Smooth muscle cell (in vitro differentiated cells): ENCODE data around the gene AP2S1. TPM values are rescaled to one million over a fixed set of nuclear protein-coding genes. Genes with fewer than 3 reads are reported as not detected.
"Not testable (repeated sequence)": the region's sequence is repeated elsewhere in the genome, so short reads cannot be mapped to it uniquely, and the experiment has no call there.

Experiments
- DNase-seq: peaks from one replicate; lab custom pipeline; 2025; ENCODE audit not compliant: unreplicated experiment; lab: John Stamatoyannopoulos, UW
- H2AFZ ChIP-seq: fragments of 200-600 bp; sonication (generic); 2 replicates; pipeline ENCODE4 v1.6.0; 2016; ENCODE audit warnings: antibody characterized with exemption, low read depth, mild to moderate bottlenecking
- H3F3A ChIP-seq: fragments of 200-600 bp; sonication (generic); 2 replicates; pipeline ENCODE4 v1.6.0; 2017; ENCODE audit warnings: antibody characterized with exemption, low read depth
- H3K27ac ChIP-seq: fragments of 200-600 bp; sonication (generic); 2 replicates; pipeline ENCODE4 v1.5.1; 2016; ENCODE audit warnings: low read depth, mild to moderate bottlenecking
- H3K27me3 ChIP-seq: fragments of 200-600 bp; sonication (generic); 2 replicates; pipeline ENCODE4 v1.6.1; 2016; ENCODE audit warnings: low read depth, mild to moderate bottlenecking
- H3K36me3 ChIP-seq: fragments of 200-600 bp; sonication (generic); 2 replicates; pipeline ENCODE4 v1.5.1; 2016; ENCODE audit warnings: low read depth
- H3K4me1 ChIP-seq: fragments of 200-600 bp; sonication (generic); 2 replicates; pipeline ENCODE4 v1.5.1; 2016; ENCODE audit warnings: low read depth
- H3K4me2 ChIP-seq: fragments of 200-600 bp; sonication (generic); 2 replicates; pipeline ENCODE4 v1.6.0; 2016; ENCODE audit warnings: mild to moderate bottlenecking
- H3K4me3 ChIP-seq: fragments of 200-600 bp; sonication (generic); 2 replicates; pipeline ENCODE4 v1.5.1; 2016; ENCODE audit warnings: mild to moderate bottlenecking
- H3K79me2 ChIP-seq: fragments of 200-600 bp; sonication (generic); 2 replicates; pipeline ENCODE4 v1.6.0; 2016; ENCODE audit warnings: low read depth, mild to moderate bottlenecking
- H3K9ac ChIP-seq: fragments of 200-600 bp; sonication (generic); 2 replicates; pipeline ENCODE4 v1.6.0; 2016; ENCODE audit warnings: low read depth
- H3K9me3 ChIP-seq: fragments of 200-600 bp; sonication (generic); replicated peaks from 2 replicates; pipeline ENCODE4 v1.5.1; 2016; ENCODE audit warnings: low read depth
- H4K20me1 ChIP-seq: fragments of 200-600 bp; sonication (generic); 2 replicates; pipeline ENCODE4 v1.6.0; 2016; ENCODE audit warnings: low read depth
- WGBS: methylation state at CpG from one replicate; pipeline ENCODE4 v1.1.7; 2016; ENCODE audit warnings: low lambda C conversion rate; 5-methylcytosine and 5-hydroxymethylcytosine counted together
- polyA plus RNA-seq: library from polyadenylated mRNA; unstranded; fragments of >200 nt; fragmentation: Nextera tagmentation; extraction: Ambion mirVana; gene quantifications from 2 replicates; pipeline ENCODE4 v1.2.1, GENCODE V29; 2016
- total RNA-seq: library from RNA; depleted of rRNA; stranded (reverse); fragments of >200 nt; gene quantifications from 2 replicates; pipeline ENCODE4 v1.2.3, GENCODE V29; 2014
- TF ChIP-seq, protein P1 (sequence below): fragments of 200-600 bp; sonication (generic); IDR thresholded peaks from 2 replicates; pipeline ENCODE4 v1.5.1; 2017; ENCODE audit warnings: borderline replicate concordance, mild to moderate bottlenecking, antibody characterized with exemption; ENCODE audit not compliant: insufficient read depth, poor library complexity, severe bottlenecking

Gene AP2S1
- total and polyA plus RNA-seq, 2 experiments from 2014 or later, result 204 to 488 TPM

DNA sequence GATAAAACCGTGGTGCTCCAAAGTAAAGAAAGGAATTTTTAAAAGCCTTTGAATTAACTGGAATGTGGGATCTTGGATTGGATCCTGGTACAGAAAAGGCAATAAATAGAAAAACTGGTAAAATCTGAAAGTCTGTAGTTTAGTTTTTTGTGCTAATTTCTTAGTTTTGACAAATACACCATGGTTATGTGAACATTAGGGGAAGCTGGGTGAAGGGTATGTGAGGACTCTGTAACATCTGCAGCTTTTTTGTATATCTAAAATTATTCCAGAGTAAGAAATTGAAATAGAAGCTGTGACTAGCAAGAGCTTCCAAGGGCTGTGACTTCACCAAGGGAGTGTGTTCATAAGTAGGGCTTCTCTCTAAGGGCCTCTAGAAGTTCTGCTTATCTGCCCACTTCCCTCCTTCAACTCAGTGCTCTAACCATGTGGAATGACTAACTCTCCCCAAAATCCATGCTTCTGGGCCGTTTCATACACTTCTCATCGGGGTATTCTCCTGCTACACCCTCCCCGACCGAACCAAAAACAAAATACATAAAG is 36.7 kb upstream of the AP2S1 start:
- Histone ChIP-seq H3K9ac (no peak overlapping the region), H3K9me3 (no peaks in the 10 kb centered on the region), H3F3A (no peaks in the 10 kb centered on the region), H3K79me2 (peaks cover 82% of the 10 kb centered on the region), H4K20me1 (peaks cover 52% of the 10 kb centered on the region), H3K27ac (no peak overlapping the region), H3K4me1 (peaks cover 2% of the 10 kb centered on the region), H3K27me3 (no peaks in the 10 kb centered on the region), H3K4me2 (no peak overlapping the region), H3K36me3 (no peaks in the 10 kb centered on the region), H3K4me3 (no peak overlapping the region), H2AFZ (no peak overlapping the region)
- 89% methylated on average over 5 of the region's 5 CpGs for WGBS
- DNase-seq, result no peak
- TF ChIP-seq, protein P1, sequence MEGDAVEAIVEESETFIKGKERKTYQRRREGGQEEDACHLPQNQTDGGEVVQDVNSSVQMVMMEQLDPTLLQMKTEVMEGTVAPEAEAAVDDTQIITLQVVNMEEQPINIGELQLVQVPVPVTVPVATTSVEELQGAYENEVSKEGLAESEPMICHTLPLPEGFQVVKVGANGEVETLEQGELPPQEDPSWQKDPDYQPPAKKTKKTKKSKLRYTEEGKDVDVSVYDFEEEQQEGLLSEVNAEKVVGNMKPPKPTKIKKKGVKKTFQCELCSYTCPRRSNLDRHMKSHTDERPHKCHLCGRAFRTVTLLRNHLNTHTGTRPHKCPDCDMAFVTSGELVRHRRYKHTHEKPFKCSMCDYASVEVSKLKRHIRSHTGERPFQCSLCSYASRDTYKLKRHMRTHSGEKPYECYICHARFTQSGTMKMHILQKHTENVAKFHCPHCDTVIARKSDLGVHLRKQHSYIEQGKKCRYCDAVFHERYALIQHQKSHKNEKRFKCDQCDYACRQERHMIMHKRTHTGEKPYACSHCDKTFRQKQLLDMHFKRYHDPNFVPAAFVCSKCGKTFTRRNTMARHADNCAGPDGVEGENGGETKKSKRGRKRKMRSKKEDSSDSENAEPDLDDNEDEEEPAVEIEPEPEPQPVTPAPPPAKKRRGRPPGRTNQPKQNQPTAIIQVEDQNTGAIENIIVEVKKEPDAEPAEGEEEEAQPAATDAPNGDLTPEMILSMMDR, result no peak

DNA sequence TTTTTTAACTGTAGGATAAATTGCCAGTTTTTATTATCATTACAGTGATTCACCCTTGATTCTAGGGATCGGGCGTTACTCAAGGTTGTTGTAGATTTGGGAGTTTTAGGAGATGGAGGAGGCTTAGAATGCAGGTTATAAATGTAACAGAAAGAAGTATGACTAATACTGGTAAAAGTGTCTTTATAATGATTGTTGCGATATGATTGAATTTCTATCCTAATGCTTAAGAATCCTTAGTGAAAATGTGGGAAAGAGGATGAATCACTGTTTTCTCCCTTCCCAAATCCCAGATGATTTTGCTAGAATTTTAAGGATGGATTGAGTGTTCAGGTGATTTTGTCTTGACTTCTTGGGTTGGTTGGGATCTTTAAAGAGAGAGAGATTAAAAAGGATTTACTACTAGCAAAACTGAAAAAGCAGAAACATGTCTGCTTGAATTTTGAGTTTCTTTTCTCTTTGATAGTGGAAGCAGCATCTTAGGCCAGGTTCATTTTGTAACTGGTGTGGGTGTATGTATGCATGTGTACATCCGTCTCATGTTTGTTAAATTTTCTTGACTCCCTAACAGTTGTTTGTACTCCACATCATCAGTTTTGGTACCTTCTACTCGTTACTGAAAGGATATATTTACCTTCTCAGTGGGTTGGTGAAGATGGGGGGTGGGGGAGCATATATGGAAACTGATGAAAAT is 36.0 kb upstream of the AP2S1 start:
- no peaks in the 10 kb centered on the region for H3K36me3 ChIP-seq
- no peak overlapping the region for H3K4me2 ChIP-seq
- H3K9ac ChIP-seq, result no peak overlapping the region
- peaks cover 2% of the 10 kb centered on the region for H3F3A ChIP-seq
- H2AFZ ChIP-seq, result no peak overlapping the region
- peaks cover 8% of the 10 kb centered on the region for H3K4me1 ChIP-seq
- DNase-seq, result no peak
- TF ChIP-seq, protein P1, result no peak
- no peak overlapping the region for H3K27ac ChIP-seq
- no peaks in the 10 kb centered on the region for H3K9me3 ChIP-seq
- H3K4me3 ChIP-seq, result no peak overlapping the region
- peaks cover 58% of the 10 kb centered on the region for H4K20me1 ChIP-seq
- WGBS, result 85% methylated on average over 5 of the region's 5 CpGs
- H3K79me2 ChIP-seq, result peaks cover 85% of the 10 kb centered on the region
- no peaks in the 10 kb centered on the region for H3K27me3 ChIP-seq

DNA sequence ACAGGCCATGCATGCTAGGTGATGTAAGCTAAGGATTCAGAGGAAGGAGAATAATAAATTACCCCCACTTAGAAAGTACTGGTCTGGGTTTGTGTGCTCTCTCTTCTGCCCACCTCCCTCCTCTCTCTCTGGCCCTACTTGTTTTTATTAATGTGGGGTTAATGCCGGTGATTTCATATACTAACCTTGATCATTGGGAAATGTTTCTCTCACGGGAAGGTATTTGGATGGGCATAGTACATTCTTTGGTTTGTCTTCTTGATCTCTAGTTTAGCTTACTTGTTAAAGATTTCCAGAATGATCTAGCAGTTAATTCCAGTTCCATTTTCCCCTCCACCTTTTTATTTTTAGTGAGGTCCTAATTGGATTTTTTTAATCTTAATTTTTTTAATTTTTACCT is 34.8 kb upstream of the AP2S1 start:
- Histone ChIP-seq H2AFZ (no peak overlapping the region), H3F3A (peaks cover 5% of the 10 kb centered on the region), H3K36me3 (no peaks in the 10 kb centered on the region), H3K27me3 (no peaks in the 10 kb centered on the region), H3K79me2 (peaks cover 90% of the 10 kb centered on the region), H4K20me1 (peaks cover 63% of the 10 kb centered on the region), H3K4me2 (no peak overlapping the region), H3K4me3 (no peak overlapping the region), H3K9ac (no peak overlapping the region), H3K9me3 (no peaks in the 10 kb centered on the region), H3K27ac (no peak overlapping the region), H3K4me1 (peaks cover 10% of the 10 kb centered on the region)
- no peak for DNase-seq
- WGBS, result 96% methylated on average over 2 of the region's 2 CpGs
- TF ChIP-seq, protein P1, result no peak

DNA sequence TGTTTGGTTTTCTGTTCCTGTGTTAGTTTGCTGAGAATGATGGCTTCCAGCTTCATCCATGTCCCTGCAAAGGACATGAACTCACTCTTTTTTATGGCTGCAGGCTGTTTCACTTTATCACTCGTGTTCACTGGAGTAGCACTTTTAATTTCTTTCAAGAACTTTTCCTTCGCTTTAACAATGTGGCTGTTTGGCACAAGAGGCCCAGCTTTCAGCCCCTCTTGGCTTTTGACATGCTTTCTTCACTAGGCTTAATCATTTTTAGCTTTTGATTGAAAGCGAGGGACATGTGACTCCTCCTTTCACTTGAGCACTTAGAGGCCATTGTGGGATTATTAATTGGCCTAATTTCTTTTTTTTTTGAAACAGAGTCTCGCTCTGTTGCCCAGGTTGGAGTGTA is 32.1 kb upstream of the AP2S1 start:
- H3K27ac ChIP-seq, DNase-seq, H3K27me3 ChIP-seq, H2AFZ ChIP-seq, H3K9ac ChIP-seq, H3K9me3 ChIP-seq, H3K4me3 ChIP-seq, H3K4me2 ChIP-seq, H3K36me3 ChIP-seq: not testable (repeated sequence)
- H3F3A ChIP-seq, result peaks cover 18% of the 10 kb centered on the region
- peaks cover 86% of the 10 kb centered on the region for H3K79me2 ChIP-seq
- H4K20me1 ChIP-seq, result peaks cover 73% of the 10 kb centered on the region
- H3K4me1 ChIP-seq, result peaks cover 10% of the 10 kb centered on the region
- WGBS, result 84% methylated on average over 4 of the region's 4 CpGs
